ENCODE measurements around the gene PLVAP.

DNA sequence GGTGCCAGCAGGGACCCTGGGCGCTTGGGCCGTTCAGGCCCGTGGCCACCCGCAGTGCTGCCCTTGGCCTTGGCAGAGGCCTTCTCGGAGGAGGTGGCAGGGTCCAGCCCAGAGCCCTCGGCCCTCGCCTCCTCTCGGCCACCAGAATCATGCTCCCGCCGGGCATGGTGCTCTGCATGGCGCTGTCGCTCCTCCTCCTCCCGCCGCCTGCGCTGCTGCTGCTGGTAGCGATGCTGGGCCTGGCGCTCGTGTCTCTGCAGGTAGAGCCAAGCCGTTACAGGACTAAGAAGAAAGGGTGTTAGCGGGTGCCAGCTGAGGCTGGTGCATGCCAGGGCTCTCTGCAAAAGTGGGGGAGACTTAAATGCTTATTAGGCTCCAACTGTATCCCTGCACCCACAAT, 52.0 kb downstream of the PLVAP start:
- TF ChIP-seq CTCF (optimal IDR thresholded peaks at IDR 0.05 in 1 of 3, IDR thresholded peaks at IDR 0.05 in 1 of 3, conservative IDR thresholded peaks at IDR 0.05 in 1 of 3; ENCODE audit: extremely low read depth in 1 of 3, insufficient read depth in 2 of 3, low read length in 3 of 3): no peak
- TF ChIP-seq EZH2 (IDR thresholded peaks at IDR 0.05; ENCODE audit: low read length): no peak

Data from keratinocyte (primary cell).